HEK293 (cell line): Measurements from ENCODE around the gene PABPN1L.

Experiments used
- GLIS1 ChIP-seq: fragments of 450-650 bp; formaldehyde crosslinking; IDR thresholded peaks from 2 replicates; pipeline ENCODE4 v1.5.1; 2016; ENCODE audit warnings: missing biosample characterization, missing genetic modification characterization
- INSM2 ChIP-seq: fragments of 450-650 bp; formaldehyde crosslinking; IDR thresholded peaks from 2 replicates; pipeline ENCODE4 v1.5.1; 2016; ENCODE audit warnings: missing biosample characterization, missing genetic modification characterization
- KLF1 ChIP-seq: fragments of 450-650 bp; formaldehyde crosslinking; IDR thresholded peaks from 2 replicates; pipeline ENCODE4 v1.5.1; 2016; ENCODE audit warnings: missing biosample characterization, missing genetic modification characterization
- KLF16 ChIP-seq: fragments of 450-650 bp; formaldehyde crosslinking; IDR thresholded peaks from 2 replicates; pipeline ENCODE4 v1.5.1; 2017; ENCODE audit warnings: missing biosample characterization, missing genetic modification characterization
- KLF17 ChIP-seq: fragments of 450-650 bp; formaldehyde crosslinking; IDR thresholded peaks from 2 replicates; pipeline ENCODE4 v1.5.1; 2016; ENCODE audit warnings: missing biosample characterization, missing genetic modification characterization
- PRDM2 ChIP-seq: fragments of 450-650 bp; formaldehyde crosslinking; IDR thresholded peaks from 2 replicates; pipeline ENCODE4 v1.5.1; 2016; ENCODE audit warnings: missing biosample characterization, missing genetic modification characterization, borderline replicate concordance
- ZBTB10 ChIP-seq: fragments of 450-650 bp; formaldehyde crosslinking; IDR thresholded peaks from 2 replicates; pipeline ENCODE4 v1.5.1; 2016; ENCODE audit warnings: missing biosample characterization, missing genetic modification characterization
- ZBTB26 ChIP-seq: fragments of 450-650 bp; formaldehyde crosslinking; optimal IDR thresholded peaks from 2 replicates; pipeline ENCODE3; 2016; ENCODE audit warnings: missing biosample characterization, mild to moderate bottlenecking, missing genetic modification characterization
- ZNF121 ChIP-seq: fragments of 450-650 bp; formaldehyde crosslinking; IDR thresholded peaks from 2 replicates; pipeline ENCODE4 v1.5.1; 2016; ENCODE audit warnings: missing biosample characterization, missing genetic modification characterization
- ZNF280C ChIP-seq: fragments of 450-650 bp; formaldehyde crosslinking; IDR thresholded peaks from 2 replicates; pipeline ENCODE4 v1.5.1; 2016; ENCODE audit warnings: missing biosample characterization, missing genetic modification characterization
- ZNF335 ChIP-seq: fragments of 450-650 bp; formaldehyde crosslinking; conservative IDR thresholded peaks from 2 replicates; pipeline ENCODE4 v1.5.1; 2016; ENCODE audit warnings: missing biosample characterization, missing genetic modification characterization
- ZNF37A ChIP-seq: fragments of 450-650 bp; IDR thresholded peaks from 2 replicates; pipeline ENCODE4 v1.5.1; 2018; ENCODE audit warnings: missing biosample characterization, missing genetic modification characterization
- ZNF416 ChIP-seq: fragments of 450-650 bp; formaldehyde crosslinking; IDR thresholded peaks from 2 replicates; pipeline ENCODE4 v1.5.1; 2016; ENCODE audit warnings: missing biosample characterization, missing genetic modification characterization
- ZNF571 ChIP-seq: fragments of 450-650 bp; formaldehyde crosslinking; IDR thresholded peaks from 2 replicates; pipeline ENCODE4 v1.5.0; 2017; ENCODE audit warnings: missing biosample characterization, missing genetic modification characterization
- ZNF610 ChIP-seq: fragments of 450-650 bp; formaldehyde crosslinking; IDR thresholded peaks from 2 replicates; pipeline ENCODE4 v1.5.1; 2016; ENCODE audit warnings: missing biosample characterization, missing genetic modification characterization, borderline replicate concordance
- ZNF645 ChIP-seq: fragments of 450-650 bp; formaldehyde crosslinking; IDR thresholded peaks from 2 replicates; pipeline ENCODE4; 2016; ENCODE audit warnings: missing biosample characterization, missing genetic modification characterization
- ZNF670 ChIP-seq: fragments of 450-650 bp; formaldehyde crosslinking; IDR thresholded peaks from 2 replicates; pipeline ENCODE4 v1.5.1; 2016; ENCODE audit warnings: missing biosample characterization, missing genetic modification characterization, low read depth
- ZNF692 ChIP-seq: fragments of 450-650 bp; formaldehyde crosslinking; IDR thresholded peaks from 2 replicates; pipeline ENCODE4 v1.5.1; 2016; ENCODE audit warnings: missing biosample characterization, missing genetic modification characterization
- ZNF785 ChIP-seq: fragments of 450-650 bp; formaldehyde crosslinking; IDR thresholded peaks from 2 replicates; pipeline ENCODE4 v1.5.1; 2016; ENCODE audit warnings: missing biosample characterization, missing genetic modification characterization
- ZXDB ChIP-seq: fragments of 450-650 bp; formaldehyde crosslinking; IDR thresholded peaks from 2 replicates; pipeline ENCODE4 v1.5.1; 2016; ENCODE audit warnings: missing biosample characterization, missing genetic modification characterization

PABPN1L gene

GRCh38 chr16:88856828-88857727, 9.4 kb downstream of the PABPN1L start, which contains the start of the genes GALNS and TRAPPC2L (continued):
- TF ChIP-seq ZNF692 (tag by site-specific recombination), result peak; percentile 56; the same call in 1 of the 2 replicates
- TF ChIP-seq ZNF645, result no peak
- no peak for TF ChIP-seq ZNF416 (tag by site-specific recombination)
- no peak for TF ChIP-seq ZNF121 (tag by site-specific recombination)
- TF ChIP-seq ZNF785, result no peak
- no peak for TF ChIP-seq ZNF610
- TF ChIP-seq KLF1, result no peak; the same call in 1 of the 2 replicates
- TF ChIP-seq INSM2 (tag by site-specific recombination), result 0 out of 2 replicates have a peak, but pooled peaks have one; percentile 14
- TF ChIP-seq KLF17, result 0 out of 2 replicates have a peak, but pooled peaks have one; percentile 16
- peak; percentile 80 for TF ChIP-seq ZNF335
- TF ChIP-seq PRDM2 (tag by site-specific recombination), result 0 out of 2 replicates have a peak, but pooled peaks have one; percentile 50
- TF ChIP-seq ZBTB10 (tag by site-specific recombination), result 0 out of 2 replicates have a peak, but pooled peaks have one; percentile 20
- TF ChIP-seq ZBTB26 (tag by site-specific recombination), result peak; percentile 55
- peak; percentile 60 for TF ChIP-seq ZXDB (tag by site-specific recombination)
- no peak for TF ChIP-seq ZNF571 (tag by site-specific recombination)
- TF ChIP-seq GLIS1 (tag by site-specific recombination), result peak; percentile 34; the same call in 1 of the 2 replicates
- peak; percentile 82 for TF ChIP-seq KLF16 (tag by site-specific recombination)
- TF ChIP-seq ZNF670 (tag by site-specific recombination), result no peak
- no peak for TF ChIP-seq ZNF37A (tag by site-specific recombination)
- no peak for TF ChIP-seq ZNF280C (tag by site-specific recombination)
